ENCODE measurements around the gene FOXO6.

FOXO6 gene

DNA sequence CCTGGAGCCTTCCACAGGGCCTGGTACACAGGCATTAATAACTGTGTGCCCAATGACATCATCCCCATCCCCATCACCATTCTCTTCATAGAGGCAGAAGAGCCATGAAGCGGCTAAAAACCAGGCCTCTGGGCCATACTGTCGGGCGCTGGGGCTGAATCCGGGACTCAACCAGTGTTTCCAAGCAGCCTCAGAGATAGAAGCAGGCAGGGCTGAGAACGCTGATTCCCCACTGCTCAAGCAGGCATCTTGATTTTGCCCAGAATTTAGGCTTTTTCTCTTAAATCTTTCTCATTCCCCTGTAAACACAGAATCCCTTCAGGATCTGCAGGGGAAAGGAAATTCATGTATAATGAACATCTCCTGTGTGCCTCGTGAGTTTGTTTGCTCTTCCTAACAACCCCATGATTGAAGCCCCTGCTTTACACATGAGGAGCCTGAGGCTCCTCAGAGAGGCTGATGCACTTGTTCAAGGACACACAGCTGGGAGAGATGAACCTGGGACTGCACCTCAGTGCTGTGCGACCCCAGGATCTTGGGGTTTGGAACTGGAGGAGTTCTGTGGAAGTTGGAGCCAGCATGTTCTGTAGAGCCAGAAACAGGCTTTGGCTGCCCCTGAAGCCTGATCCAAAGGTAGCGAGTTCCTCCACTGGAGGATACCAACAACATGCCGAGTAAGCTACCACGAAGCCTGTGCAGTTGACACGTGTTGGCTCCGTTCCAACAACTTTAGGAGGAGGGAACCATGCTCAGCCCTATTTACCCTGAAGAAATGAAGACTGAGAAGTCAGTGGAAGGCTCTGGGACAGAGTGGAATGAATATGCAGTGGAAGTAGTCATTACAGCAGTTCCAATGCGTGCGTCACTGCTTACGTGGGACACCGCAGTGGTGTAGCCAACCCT lies 67.8 kb downstream of the FOXO6 start:
- DNase-seq = no peak

DNA sequence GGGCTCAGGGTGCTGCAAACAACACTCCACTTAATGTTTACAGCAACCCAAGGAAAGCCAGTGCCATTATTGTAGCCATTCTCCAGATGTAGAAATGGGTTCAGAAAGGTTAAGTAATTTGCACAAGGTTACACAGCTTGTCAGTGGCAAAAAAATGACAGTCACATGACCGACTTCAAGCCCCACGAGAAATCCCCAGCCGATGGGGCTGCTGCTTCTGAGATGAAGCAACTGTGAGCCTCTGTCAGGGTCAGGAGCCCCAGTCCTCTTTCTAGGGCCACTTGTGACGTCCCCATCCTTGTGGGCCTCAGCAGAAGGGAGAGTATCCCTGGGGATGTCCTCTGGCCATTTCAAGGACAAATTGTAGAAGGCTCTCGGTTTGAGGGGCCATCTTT lies 68.4 kb downstream of the FOXO6 start:
- no peak for DNase-seq

GRCh38 chr1:41430069-41430468 lies 68.8 kb downstream of the FOXO6 start:
- no peak for DNase-seq

DNA sequence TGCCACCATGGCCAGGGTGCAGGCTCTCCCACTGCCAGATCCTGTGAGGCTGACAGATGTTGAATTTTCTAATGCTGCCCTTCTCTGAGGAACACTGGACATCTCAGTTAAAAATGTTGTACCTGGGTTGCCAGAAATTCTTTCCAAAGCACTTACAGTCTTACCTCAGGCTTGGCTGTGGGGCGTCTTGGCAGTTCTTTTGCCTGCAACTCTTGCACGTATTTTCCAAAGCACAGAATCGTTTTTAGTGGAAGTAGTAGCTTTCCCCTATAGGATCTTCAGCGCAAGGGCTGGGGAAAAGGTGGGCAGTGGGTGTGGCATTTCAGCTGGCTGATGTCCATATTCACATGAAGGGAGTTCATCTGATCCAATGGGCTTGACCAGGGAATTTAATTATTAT lies 69.3 kb downstream of the FOXO6 start:
- no peak for DNase-seq

DNA sequence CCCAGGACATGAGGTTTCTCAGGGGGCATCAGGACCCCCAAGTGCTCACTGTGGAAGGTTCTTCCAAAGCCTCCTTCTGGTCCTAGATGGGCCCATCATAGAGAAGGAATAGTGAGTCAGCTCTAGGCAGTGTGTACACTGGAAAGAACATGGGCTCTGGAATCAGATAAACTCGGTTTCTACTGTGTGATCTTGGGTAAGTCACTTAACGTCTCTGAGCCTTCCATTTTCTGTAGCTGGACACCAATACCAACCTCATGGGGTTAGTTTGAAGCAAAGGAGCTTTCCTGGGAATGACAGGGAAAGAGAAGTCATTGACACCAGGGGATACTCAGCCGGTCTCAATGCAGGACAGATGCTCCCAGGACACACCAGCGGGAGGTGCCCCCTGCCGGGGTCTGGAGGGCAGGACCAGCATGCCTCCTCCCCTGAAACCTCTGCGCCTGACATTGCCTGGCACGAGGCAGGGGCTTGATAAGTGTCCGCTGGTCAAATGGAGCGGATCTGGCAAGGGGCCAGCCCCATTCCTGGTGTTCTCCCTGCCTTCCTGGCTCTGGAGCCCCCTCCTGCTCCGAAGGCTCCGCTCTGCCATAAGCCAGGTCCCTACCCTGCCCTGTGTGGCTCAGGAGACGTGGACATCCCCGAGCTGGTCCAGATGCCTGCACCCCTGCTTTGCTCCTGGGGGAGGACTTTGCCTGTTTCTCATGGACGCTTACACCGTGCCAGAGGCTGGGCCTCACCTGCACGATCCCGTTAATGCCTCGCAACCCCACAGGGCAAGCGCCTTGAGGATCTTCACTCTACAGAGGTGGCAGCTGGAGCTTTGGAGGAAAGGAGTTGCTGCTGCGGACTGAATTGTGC lies 70.5 kb downstream of the FOXO6 start:
- DNase-seq = no peak

Data from central memory CD4-positive, alpha-beta T cell (primary cell).